Cerebellar nuclear complex (tissue), 1 donor: Measurements from ENCODE around the gene PRSS8.
"Not testable (repeated sequence)": the region's sequence is repeated elsewhere in the genome, so short reads cannot be mapped to it uniquely, and the experiment has no call there.

Experiments used
- DNase-seq, 2 experiments: peaks; one replicate each; lab custom pipeline; 2025; lab: John Stamatoyannopoulos, UW

PRSS8 gene

GRCh38 chr16:31105677-31106213 is 29.8 kb downstream of the PRSS8 start:
- DNase-seq, result peak in 1 of 2 experiments; percentile 29

- not testable (repeated sequence) for DNase-seq
Measured at GRCh38 chr16:31100876-31101641, 34.5 kb downstream of the PRSS8 start.

DNA sequence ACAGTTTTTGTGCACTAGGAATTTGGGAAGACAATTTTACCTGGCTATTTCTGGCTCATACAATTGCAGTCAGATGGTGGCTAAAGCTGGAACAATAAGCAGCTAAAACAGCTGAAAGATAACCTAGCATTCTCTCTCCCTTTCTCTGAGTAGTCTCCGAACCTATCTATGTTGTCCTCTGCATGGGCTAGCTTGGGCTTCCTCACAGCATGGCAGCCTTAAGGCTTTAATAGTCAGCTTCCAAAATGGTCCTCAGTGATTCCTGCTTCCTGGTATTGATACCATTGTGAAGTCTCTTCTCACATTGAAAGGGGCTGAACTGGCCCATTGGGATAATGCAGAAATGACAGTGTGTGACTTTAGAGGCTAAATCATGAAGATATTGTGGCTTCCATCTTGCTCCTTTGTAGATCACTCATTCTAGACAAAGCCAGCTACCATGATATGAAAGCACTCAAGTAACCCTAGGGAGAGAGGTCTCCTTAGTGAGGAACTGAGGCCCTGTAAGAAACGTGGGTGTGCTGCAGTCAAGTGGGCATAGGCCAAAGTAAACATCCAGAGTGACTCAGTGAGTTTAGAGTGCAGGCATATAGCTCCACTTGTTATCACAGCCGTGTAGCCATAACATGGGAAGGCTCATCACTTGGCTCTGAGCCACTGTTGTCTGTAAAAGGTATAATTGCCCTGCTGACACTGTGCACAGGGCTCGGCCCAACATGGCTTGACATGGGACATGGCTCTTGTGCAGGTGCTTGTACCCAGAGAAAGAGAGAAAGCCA is 35.5 kb downstream of the PRSS8 start:
- no peak for DNase-seq

DNA sequence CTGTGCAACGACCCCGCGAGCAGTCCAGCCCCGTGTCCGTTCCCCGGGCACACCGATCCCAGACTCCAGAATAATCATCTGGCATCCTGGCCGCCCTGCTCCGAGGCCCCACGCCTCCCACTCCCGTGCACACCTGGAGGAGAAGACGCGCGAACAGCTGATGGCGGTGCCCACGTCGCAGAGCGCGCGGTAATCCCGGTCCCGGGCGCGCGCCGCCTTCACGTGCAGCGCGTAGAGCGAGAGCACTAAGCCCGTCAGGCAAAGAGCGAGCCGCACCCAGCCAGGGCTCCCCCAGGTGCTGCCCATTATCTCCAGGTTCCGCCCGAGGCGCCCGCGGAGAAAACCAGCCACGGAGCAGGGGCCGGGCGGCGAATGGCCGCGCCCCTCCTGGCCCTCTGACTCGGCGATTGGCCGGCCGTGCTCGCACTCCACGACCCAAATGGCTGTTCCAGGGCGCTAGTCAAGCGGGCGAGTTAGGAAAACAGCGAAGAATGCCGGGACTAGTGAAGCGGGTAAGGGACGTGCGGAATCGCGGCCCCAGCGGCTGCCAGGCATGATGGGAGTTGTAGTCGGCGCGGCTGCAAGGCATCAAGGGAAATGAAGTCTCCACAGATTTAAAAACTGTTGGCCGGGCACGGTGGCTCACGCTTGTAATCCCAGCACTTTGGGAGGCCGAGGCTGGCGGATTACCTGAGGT is 41.0 kb downstream of the PRSS8 start, which contains the start of gene VKORC1:
TSS of gene VKORC1 (minus strand) at position 374 of the 697 bp plus-strand sequence. CDS start at position 306, 68 bp downstream.
- peak; percentile 76 to 84 for DNase-seq

DNA sequence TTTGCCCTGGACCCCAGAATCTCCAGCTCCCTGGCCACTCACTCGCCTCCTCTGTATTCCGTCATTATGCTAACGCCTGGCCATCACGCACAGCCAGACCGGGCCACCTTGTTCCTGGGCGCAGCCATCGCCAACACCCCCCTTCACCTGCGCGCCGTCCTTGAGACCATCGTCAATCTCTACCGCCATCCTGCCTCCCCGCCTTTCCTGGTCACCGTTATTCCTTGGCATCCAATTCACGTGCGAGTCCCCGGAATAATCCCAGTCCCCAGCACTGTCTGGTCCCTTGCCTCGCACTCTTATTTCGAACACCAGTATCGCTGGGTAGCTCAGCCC is 41.5 kb downstream of the PRSS8 start:
- no peak for DNase-seq

- no peak for DNase-seq
Measured at GRCh38 chr16:31093132-31093703, 42.3 kb downstream of the PRSS8 start.

DNA sequence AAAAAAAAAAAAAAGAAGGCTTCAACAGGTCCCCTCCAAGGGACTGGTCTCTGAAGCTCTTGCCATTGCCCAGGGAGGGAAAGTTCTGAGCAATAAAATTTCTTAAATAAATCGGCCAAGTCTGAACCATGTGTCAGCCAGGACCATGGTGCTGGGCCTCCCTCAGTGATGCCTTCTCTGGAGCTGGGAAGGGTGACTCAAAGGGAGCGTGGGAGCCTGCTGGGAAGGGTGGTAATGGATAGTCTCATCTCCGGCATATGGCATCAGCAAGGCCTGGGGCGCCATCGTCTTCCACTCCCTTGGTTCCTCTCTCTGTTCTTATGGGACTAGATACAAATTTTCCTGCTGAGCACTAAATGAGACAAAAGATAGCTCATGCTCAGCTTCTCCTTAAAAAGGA is 43.2 kb downstream of the PRSS8 start:
- DNase-seq, result no peak

DNA sequence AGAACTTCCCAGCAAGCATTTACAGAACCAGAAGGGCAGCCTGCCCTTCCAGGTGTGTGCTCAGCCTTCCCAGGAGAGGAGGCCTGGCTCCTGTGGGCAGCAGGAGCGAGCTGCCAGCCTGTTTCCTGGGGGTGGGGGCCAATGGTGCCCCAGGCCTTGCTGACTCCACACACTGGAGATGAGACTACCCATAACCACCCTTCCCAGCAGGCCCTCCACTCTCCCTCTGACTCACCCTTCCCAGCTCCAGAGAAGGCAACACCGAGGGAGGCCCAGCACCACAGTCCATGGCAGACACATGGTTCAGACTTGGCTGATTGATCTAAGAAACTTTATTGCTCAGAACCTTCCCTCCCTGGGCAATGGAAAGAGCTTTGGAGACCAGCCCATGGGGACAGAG is 45.0 kb downstream of the PRSS8 start:
- no peak for DNase-seq

- no peak for DNase-seq
Measured at GRCh38 chr16:31089199-31089598, 46.3 kb downstream of the PRSS8 start.

DNA sequence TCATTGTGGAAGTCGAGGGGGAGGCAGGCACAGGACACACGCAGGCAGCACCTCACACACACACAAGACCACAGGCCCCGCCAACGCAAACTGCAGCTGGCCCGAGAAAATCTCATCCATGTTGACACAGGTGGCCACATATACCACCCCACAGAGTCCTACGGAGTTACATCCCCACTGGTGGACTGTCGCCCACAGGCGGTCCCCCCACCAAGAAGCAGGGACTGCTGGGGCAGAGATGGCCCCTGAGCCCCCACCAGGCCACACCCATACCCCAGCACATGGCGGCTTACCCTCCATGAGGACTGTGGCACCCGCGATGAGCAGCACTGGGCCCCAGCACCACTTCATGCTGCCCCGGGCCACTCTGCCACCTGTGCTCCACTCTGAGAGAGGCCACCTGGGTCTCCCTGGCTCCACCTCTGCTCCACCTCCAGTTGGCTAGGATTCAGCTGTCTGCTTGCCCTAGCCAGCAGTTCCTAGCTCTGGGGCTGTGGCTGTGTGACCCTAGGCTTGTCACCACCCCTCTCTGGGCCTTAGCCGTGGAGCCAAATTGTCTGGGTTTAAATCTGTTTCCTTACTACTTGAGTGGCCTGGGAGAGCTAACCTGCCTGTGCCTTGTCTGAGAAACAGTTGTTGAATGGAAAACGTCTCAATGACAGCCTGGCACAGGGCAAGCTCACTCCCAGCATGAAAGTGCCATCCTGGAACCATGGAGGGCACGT is 46.9 kb downstream of the PRSS8 start, which contains the start of gene PRSS53:
TSS of gene PRSS53 (minus strand) at position 485 of the 725 bp plus-strand sequence. CDS start at position 351, 134 bp downstream.
- no peak for DNase-seq

DNA sequence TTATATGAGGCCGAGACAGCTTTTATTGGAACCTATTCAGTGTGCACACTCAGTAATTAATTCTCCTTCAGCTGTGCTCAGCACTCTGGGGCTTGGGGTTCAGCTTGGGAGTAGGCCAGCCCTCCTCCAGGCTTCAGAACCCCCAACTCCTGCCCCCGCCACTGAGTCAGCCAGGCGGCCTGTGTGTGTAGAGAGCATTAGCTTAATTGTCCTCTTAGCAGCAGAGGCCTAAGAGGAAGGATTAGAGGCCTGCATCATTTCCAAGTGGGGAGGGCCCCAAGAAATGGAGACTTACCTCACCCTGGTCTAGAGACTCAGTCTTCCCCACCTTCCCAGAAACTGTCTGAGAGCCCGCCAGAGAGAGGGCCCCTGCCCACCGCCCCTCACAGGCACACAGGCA is 47.6 kb downstream of the PRSS8 start:
- DNase-seq, result no peak

DNA sequence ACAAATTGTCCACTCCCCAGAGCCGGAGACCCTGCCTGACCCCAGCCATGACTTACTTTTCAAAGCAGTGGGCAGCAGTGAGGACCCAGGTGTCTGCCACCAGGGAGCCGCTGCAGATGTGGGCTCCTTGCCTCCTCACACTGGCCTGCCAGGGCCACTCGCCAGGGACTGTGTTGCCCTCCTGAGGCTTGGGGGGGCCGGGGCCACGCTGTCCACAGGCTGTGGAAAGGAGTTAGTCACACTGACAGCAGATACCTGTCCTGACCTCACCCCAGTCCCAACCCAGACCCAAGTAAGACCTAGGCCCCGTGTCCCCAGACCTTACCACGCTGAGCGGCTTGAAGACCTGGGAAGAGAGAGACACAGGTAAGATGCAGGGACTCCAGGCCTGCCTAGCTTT is 48.0 kb downstream of the PRSS8 start:
- no peak for DNase-seq

- DNase-seq, result no peak
Measured at GRCh38 chr16:31086629-31086906, 49.0 kb downstream of the PRSS8 start.

DNA sequence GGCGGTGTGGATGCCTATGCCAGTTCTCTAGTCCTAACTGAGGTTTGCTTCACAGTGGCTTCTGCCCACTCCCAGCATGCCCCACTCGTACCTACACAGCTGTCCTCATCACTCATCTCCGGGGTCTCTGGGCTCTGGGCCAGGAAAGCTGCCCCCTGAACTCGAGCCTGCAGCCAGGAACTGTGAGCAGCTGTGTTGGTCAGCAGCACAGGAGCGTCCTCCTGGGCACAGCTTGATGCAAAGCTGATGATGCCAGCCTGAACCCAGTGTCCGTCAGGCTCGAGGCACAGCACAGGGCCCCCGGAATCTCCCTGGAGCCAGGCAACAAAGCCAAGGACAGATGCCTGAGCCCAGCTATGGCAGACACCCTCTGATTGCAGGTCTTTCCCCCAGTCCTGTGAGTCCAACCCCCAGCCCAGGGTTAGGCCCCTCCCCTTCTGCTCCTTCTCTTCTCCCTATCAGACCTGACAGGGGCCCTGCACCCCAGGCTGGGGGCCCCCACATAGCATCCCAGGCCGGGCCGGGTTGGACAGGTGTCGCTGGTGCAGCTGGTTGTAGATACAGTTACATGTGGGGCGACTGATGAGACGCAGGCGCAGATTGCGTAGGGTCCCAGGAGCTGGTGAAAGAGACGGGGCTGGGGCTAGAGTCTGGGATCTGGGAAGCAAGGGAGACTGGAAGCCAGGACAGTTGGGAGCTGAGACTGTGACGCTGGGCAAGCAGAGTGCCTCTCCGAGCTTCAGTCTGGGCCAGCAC is 49.5 kb downstream of the PRSS8 start:
- no peak for DNase-seq

DNA sequence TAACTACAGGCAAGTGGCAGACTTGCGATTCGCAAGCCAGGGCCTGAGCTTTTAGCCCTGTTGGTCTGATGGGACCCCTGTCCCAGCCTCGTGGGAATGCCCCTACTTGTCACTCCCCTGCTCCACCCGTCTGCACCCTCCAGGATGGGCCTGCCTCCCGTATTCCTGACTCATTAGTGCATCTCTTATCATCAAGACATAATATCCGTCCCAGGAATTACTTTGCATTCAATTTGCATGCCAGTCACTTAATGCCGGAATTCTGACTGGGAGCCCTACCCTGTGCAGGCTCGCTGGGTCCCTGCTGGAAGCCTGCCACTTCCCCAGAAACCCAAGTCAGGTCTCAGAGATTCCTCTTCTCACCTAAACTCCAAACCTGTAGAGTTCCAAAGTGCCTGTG is 50.1 kb downstream of the PRSS8 start:
- DNase-seq, result no peak

- no peak for DNase-seq
Measured at GRCh38 chr16:31084584-31085302, 50.8 kb downstream of the PRSS8 start.

DNA sequence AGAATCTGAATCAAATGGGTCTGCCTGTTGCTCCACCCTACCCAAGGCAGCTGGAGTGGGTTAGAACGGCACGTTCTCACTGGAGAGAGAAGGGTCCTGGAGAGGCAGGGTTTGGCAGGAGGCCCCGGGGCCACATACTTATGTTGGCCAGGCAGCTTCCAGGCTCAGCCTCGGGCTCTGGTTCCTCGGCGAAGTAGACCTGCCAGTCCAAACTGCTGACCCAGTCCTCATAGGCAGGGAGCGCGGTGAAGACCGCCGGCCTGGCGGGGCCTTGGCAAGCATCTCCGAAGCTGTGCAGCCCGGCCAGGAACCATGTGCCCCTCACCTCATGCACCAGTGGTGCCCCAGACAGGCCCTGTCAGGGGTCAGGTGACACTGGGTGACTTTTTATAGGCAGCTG is 51.5 kb downstream of the PRSS8 start:
- no peak for DNase-seq

GRCh38 chr16:31083556-31083955 is 52.0 kb downstream of the PRSS8 start:
- DNase-seq, result no peak

GRCh38 chr16:31083081-31083480 is 52.4 kb downstream of the PRSS8 start:
- DNase-seq, result no peak
